HepG2 (cell line): Measurements from ENCODE around the gene DNAJC13. TPM values are rescaled to one million over a fixed set of nuclear protein-coding genes. Genes with fewer than 3 reads are reported as not detected.

ENCODE experiments used
- HDAC1 ChIP-seq: sonication (generic); formaldehyde crosslinking; IDR thresholded peaks from 2 replicates; pipeline ENCODE4 v1.5.1; 2020; ENCODE audit warnings: mild to moderate bottlenecking, missing genetic modification reagents
- IRX3 ChIP-seq: sonication (generic); formaldehyde crosslinking; IDR thresholded peaks from 2 replicates; pipeline ENCODE4 v1.8.1; 2023; ENCODE audit warnings: mild to moderate bottlenecking, low read depth, missing genetic modification reagents, borderline replicate concordance
- PHB2 ChIP-seq: fragments of 450-650 bp; IDR thresholded peaks from 2 replicates; pipeline ENCODE4 v1.6.1; 2018; ENCODE audit not compliant: partially characterized antibody
- PRDM4 ChIP-seq: sonication (generic); formaldehyde crosslinking; IDR thresholded peaks from 2 replicates; pipeline ENCODE4 v1.9.0; 2021; ENCODE audit warnings: missing genetic modification reagents, borderline replicate concordance
- RAD21 ChIP-seq: fragments of 450-650 bp; formaldehyde crosslinking; IDR thresholded peaks from 2 replicates; pipeline ENCODE4 v1.5.0; 2020; ENCODE audit warnings: mild to moderate bottlenecking
- SAP130 ChIP-seq: IDR thresholded peaks from 2 replicates; pipeline ENCODE4 v1.6.1; 2016; ENCODE audit warnings: low read depth
- SPEN ChIP-seq: sonication (generic); formaldehyde crosslinking; IDR thresholded peaks from 2 replicates; pipeline ENCODE4 v1.5.1; 2020; ENCODE audit warnings: low read depth, mild to moderate bottlenecking, missing genetic modification reagents
- STAT5B ChIP-seq: sonication (generic); formaldehyde crosslinking; IDR thresholded peaks from 2 replicates; pipeline ENCODE4 v1.4.0; 2020; ENCODE audit warnings: missing genetic modification reagents
- USF2 ChIP-seq, 2 experiments: sonication (generic) in 1 of 2; formaldehyde crosslinking in 1 of 2; IDR thresholded peaks; 2 replicates each; pipeline versions ENCODE4 v1.5.1 to v1.6.1; 2011 to 2020; ENCODE audit warnings: borderline replicate concordance in 1 of 2, low read depth in 1 of 2, low read length in 1 of 2, mild to moderate bottlenecking in 1 of 2, missing genetic modification reagents in 1 of 2, moderate library complexity in 1 of 2
- ZFP90 ChIP-seq: sonication (generic); formaldehyde crosslinking; IDR thresholded peaks from 2 replicates; pipeline ENCODE4 v1.8.0; 2022; ENCODE audit warnings: missing genetic modification reagents, mild to moderate bottlenecking, inconsistent platforms, borderline replicate concordance
- ZNF296 ChIP-seq: sonication (generic); formaldehyde crosslinking; conservative IDR thresholded peaks from 2 replicates; pipeline ENCODE4 v1.5.0; 2020; ENCODE audit warnings: mild to moderate bottlenecking, missing genetic modification reagents
- ZNF329 ChIP-seq: sonication (generic); formaldehyde crosslinking; IDR thresholded peaks from 2 replicates; pipeline ENCODE4 v1.9.0; 2021; ENCODE audit warnings: low read depth, mild to moderate bottlenecking, missing genetic modification reagents
- ZNF446 ChIP-seq: sonication (generic); formaldehyde crosslinking; IDR thresholded peaks from 2 replicates; pipeline ENCODE4 v1.5.0; 2020; ENCODE audit warnings: mild to moderate bottlenecking, missing genetic modification reagents
- ZNF530 ChIP-seq: sonication (generic); formaldehyde crosslinking; IDR thresholded peaks from 2 replicates; pipeline ENCODE4 v1.5.0; 2020; ENCODE audit warnings: low read depth, mild to moderate bottlenecking, missing genetic modification reagents
- ZNF773 ChIP-seq: sonication (generic); formaldehyde crosslinking; IDR thresholded peaks from 2 replicates; pipeline ENCODE4 v1.4.0; 2020; ENCODE audit warnings: missing genetic modification reagents, borderline replicate concordance
- ZNF792 ChIP-seq: IDR thresholded peaks from 2 replicates; pipeline ENCODE4 v1.6.1; 2016
- polyA plus RNA-seq, 8 experiments: library from polyadenylated mRNA; depleted of rRNA in 3 of 8; stranded (reverse) in 7 of 8; unstranded in 1 of 8; fragments of >200 nt; fragmentation: Illumina TruSeq in 4 of 8; extraction: Trizol in 4 of 8; gene quantifications; 2 replicates each; pipeline versions ENCODE4 v1.2.1 to v1.2.3, GENCODE V29; 2011 to 2016; ENCODE audit warnings: low read depth in 4 of 8, missing spikeins in 1 of 8, mixed read lengths in 1 of 8; ENCODE audit not compliant: insufficient read depth in 1 of 8
- total RNA-seq, 5 experiments: library from RNA; depleted of rRNA; stranded (reverse); fragments of >200 nt; fragmentation: Illumina TruSeq; extraction: Trizol; gene quantifications; 2 replicates each; pipeline ENCODE4 v1.2.3, GENCODE V29; 2016; ENCODE audit warnings: low read depth in 1 of 5
- TF ChIP-seq, protein P1 (sequence below): sonication (generic); formaldehyde crosslinking; IDR thresholded peaks from 2 replicates; pipeline ENCODE4 v1.4.0; 2020; ENCODE audit warnings: missing genetic modification reagents, borderline replicate concordance
- TF ChIP-seq, protein P2 (sequence below): sonication (generic); formaldehyde crosslinking; IDR thresholded peaks from 2 replicates; pipeline ENCODE4 v1.5.0; 2020; ENCODE audit warnings: missing genetic modification reagents, mild to moderate bottlenecking, borderline replicate concordance
- TF ChIP-seq, protein P3 (sequence below): sonication (generic); formaldehyde crosslinking; conservative IDR thresholded peaks from 2 replicates; pipeline ENCODE4 v1.4.0; 2020; ENCODE audit warnings: missing genetic modification reagents

The DNAJC13 gene
- total and polyA plus RNA-seq, 2 of the 13 experiments (the other 11 are each of a cell fraction or from before 2014, with no cell fraction given) = 9.1 to 26.2 TPM

GRCh38 chr3:132416807-132417694, at the start of gene DNAJC13 (continued):
- TF ChIP-seq, protein P1, sequence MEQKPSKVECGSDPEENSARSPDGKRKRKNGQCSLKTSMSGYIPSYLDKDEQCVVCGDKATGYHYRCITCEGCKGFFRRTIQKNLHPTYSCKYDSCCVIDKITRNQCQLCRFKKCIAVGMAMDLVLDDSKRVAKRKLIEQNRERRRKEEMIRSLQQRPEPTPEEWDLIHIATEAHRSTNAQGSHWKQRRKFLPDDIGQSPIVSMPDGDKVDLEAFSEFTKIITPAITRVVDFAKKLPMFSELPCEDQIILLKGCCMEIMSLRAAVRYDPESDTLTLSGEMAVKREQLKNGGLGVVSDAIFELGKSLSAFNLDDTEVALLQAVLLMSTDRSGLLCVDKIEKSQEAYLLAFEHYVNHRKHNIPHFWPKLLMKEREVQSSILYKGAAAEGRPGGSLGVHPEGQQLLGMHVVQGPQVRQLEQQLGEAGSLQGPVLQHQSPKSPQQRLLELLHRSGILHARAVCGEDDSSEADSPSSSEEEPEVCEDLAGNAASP (CRISPR knock-in tag) = no peak
- peak; percentile 92 for TF ChIP-seq HDAC1 (CRISPR knock-in tag)
- TF ChIP-seq PHB2 = no peak
- no peak for TF ChIP-seq ZNF792
- TF ChIP-seq ZFP90 = no peak
- TF ChIP-seq ZNF329 (CRISPR knock-in tag) = peak; percentile 53; the same call in 1 of the 2 replicates
- TF ChIP-seq ZNF530 = no peak
- TF ChIP-seq ZNF296 (CRISPR knock-in tag) = no peak
- TF ChIP-seq ZNF446 = no peak
- TF ChIP-seq USF2 (IDR thresholded peaks at IDR 0.05; ENCODE audit: low read depth, low read length) = peak; percentile 89
- peak; percentile 94; the same call in 1 of the 2 replicates for TF ChIP-seq USF2 (CRISPR knock-in tag; IDR thresholded peaks at IDR 0.05; ENCODE audit: borderline replicate concordance)
- TF ChIP-seq SAP130 (CRISPR knock-in tag) = peak; percentile 73
- TF ChIP-seq, protein P2, sequence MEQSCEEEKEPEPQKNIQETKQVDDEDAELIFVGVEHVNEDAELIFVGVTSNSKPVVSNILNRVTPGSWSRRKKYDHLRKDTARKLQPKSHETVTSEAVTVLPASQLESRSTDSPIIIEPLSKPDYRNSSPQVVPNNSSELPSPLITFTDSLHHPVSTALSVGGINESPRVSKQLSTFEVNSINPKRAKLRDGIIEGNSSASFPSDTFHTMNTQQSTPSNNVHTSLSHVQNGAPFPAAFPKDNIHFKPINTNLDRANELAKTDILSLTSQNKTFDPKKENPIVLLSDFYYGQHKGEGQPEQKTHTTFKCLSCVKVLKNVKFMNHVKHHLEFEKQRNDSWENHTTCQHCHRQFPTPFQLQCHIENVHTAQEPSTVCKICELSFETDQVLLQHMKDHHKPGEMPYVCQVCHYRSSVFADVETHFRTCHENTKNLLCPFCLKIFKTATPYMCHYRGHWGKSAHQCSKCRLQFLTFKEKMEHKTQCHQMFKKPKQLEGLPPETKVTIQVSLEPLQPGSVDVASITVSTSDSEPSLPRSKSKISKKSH (CRISPR knock-in tag) = no peak
- no peak for TF ChIP-seq STAT5B (CRISPR knock-in tag)
- TF ChIP-seq PRDM4 (CRISPR knock-in tag) = no peak
- no peak for TF ChIP-seq IRX3 (CRISPR knock-in tag)
- no peak for TF ChIP-seq ZNF773 (CRISPR knock-in tag)
- no peak for TF ChIP-seq RAD21 (CRISPR knock-in tag)
- TF ChIP-seq, protein P3, sequence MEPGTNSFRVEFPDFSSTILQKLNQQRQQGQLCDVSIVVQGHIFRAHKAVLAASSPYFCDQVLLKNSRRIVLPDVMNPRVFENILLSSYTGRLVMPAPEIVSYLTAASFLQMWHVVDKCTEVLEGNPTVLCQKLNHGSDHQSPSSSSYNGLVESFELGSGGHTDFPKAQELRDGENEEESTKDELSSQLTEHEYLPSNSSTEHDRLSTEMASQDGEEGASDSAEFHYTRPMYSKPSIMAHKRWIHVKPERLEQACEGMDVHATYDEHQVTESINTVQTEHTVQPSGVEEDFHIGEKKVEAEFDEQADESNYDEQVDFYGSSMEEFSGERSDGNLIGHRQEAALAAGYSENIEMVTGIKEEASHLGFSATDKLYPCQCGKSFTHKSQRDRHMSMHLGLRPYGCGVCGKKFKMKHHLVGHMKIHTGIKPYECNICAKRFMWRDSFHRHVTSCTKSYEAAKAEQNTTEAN (CRISPR knock-in tag) = no peak
- TF ChIP-seq SPEN (CRISPR knock-in tag) = peak; percentile 51; the same call in 1 of the 2 replicates
